ENCODE data around the gene PHACTR2.
"Not testable (repeated sequence)": the region's sequence is repeated elsewhere in the genome, so short reads cannot be mapped to it uniquely, and the experiment has no call there.

PHACTR2 gene

GRCh38 chr6:143842902-143843676 lies 165.3 kb downstream of the PHACTR2 start, which contains the start of gene LTV1:
TSS of gene LTV1 (plus strand) at chr6:143843338. CDS start at chr6:143843478, 140 bp downstream.
- H3K36me3 ChIP-seq (ENCODE audit: control insufficient read depth in 2 of 2, insufficient read depth in 2 of 2, low read length in 2 of 2): peaks cover 25 to 31% of the 10 kb centered on the region in 2 donors
- peak within 1 kb of the TSS; percentile 89 to 97 for H3K9ac ChIP-seq (ENCODE audit: low read depth in 1 of 2, low read length in 2 of 2)
- peak within 1 kb of the TSS; percentile 66 to 87 for H3K27ac ChIP-seq (ENCODE audit: low read depth in 2 of 2, low read length in 2 of 2)
- peaks cover 12 to 15% of the 10 kb centered on the region in 2 donors for H3K4me1 ChIP-seq (ENCODE audit: control insufficient read depth in 2 of 2, insufficient read depth in 2 of 2, low read length in 2 of 2)
- peak within 1 kb of the TSS; percentile 79 to 94 for H3K4me3 ChIP-seq (ENCODE audit: low read length in 2 of 2)
- H3K27me3 ChIP-seq (ENCODE audit: control insufficient read depth in 2 of 2, insufficient read depth in 2 of 2, low read length in 2 of 2): no peaks in the 10 kb centered on the region
- no peaks in the 10 kb centered on the region for H3K9me3 ChIP-seq (ENCODE audit: control insufficient read depth in 2 of 2, low read length in 2 of 2)

GRCh38 chr6:143843677-143843999 lies 165.9 kb downstream of the PHACTR2 start:
- Histone ChIP-seq H3K36me3 (ENCODE audit: control insufficient read depth in 2 of 2, insufficient read depth in 2 of 2, low read length in 2 of 2) (peaks cover 31 to 36% of the 10 kb centered on the region in 2 donors), H3K27me3 (ENCODE audit: control insufficient read depth in 2 of 2, insufficient read depth in 2 of 2, low read length in 2 of 2) (no peaks in the 10 kb centered on the region)

GRCh38 chr6:143844006-143844405 lies 166.2 kb downstream of the PHACTR2 start:
- Histone ChIP-seq H3K4me1 (ENCODE audit: control insufficient read depth in 2 of 2, insufficient read depth in 2 of 2, low read length in 2 of 2) (peaks cover 7 to 10% of the 10 kb centered on the region in 2 donors), H3K4me3 (ENCODE audit: low read length in 2 of 2) (peak overlapping the region; percentile 79 to 94)

More at GRCh38 chr6:143843677-143843999, 165.9 kb downstream of the PHACTR2 start:
- H3K4me3 ChIP-seq (ENCODE audit: low read length in 2 of 2): peak overlapping the region; percentile 79 to 94
- H3K27ac ChIP-seq (ENCODE audit: low read depth in 2 of 2, low read length in 2 of 2): peak overlapping the region; percentile 66 to 87
- H3K9ac ChIP-seq (ENCODE audit: low read depth in 1 of 2, low read length in 2 of 2): peak overlapping the region; percentile 89 to 97
- H3K9me3 ChIP-seq (ENCODE audit: control insufficient read depth in 2 of 2, low read length in 2 of 2): no peaks in the 10 kb centered on the region
- H3K4me1 ChIP-seq (ENCODE audit: control insufficient read depth in 2 of 2, insufficient read depth in 2 of 2, low read length in 2 of 2): peaks cover 9 to 13% of the 10 kb centered on the region in 2 donors

GRCh38 chr6:143845033-143845432 lies 167.3 kb downstream of the PHACTR2 start:
- H3K27ac ChIP-seq (ENCODE audit: low read depth in 2 of 2, low read length in 2 of 2): no peak overlapping the region
- no peaks in the 10 kb centered on the region for H3K9me3 ChIP-seq (ENCODE audit: control insufficient read depth in 2 of 2, low read length in 2 of 2)
- H3K4me3 ChIP-seq (ENCODE audit: low read length in 2 of 2): no peak overlapping the region
- H3K36me3 ChIP-seq (ENCODE audit: control insufficient read depth in 2 of 2, insufficient read depth in 2 of 2, low read length in 2 of 2): peaks cover 44 to 50% of the 10 kb centered on the region in 2 donors
- H3K4me1 ChIP-seq (ENCODE audit: control insufficient read depth in 2 of 2, insufficient read depth in 2 of 2, low read length in 2 of 2): peaks cover 7% of the 10 kb centered on the region in 2 donors
- H3K27me3 ChIP-seq (ENCODE audit: control insufficient read depth in 2 of 2, insufficient read depth in 2 of 2, low read length in 2 of 2): no peaks in the 10 kb centered on the region
- no peak overlapping the region for H3K9ac ChIP-seq (ENCODE audit: low read depth in 1 of 2, low read length in 2 of 2)

More at GRCh38 chr6:143844006-143844405, 166.2 kb downstream of the PHACTR2 start:
- peak overlapping the region; percentile 66 to 87 for H3K27ac ChIP-seq (ENCODE audit: low read depth in 2 of 2, low read length in 2 of 2)
- H3K9me3 ChIP-seq (ENCODE audit: control insufficient read depth in 2 of 2, low read length in 2 of 2): no peaks in the 10 kb centered on the region
- H3K9ac ChIP-seq (ENCODE audit: low read depth in 1 of 2, low read length in 2 of 2): peak overlapping the region; percentile 89 to 97
- no peaks in the 10 kb centered on the region for H3K27me3 ChIP-seq (ENCODE audit: control insufficient read depth in 2 of 2, insufficient read depth in 2 of 2, low read length in 2 of 2)
- H3K36me3 ChIP-seq (ENCODE audit: control insufficient read depth in 2 of 2, insufficient read depth in 2 of 2, low read length in 2 of 2): peaks cover 34 to 39% of the 10 kb centered on the region in 2 donors

- H3K4me3 ChIP-seq (ENCODE audit: low read length in 2 of 2); H3K27me3 ChIP-seq (ENCODE audit: control insufficient read depth in 2 of 2, insufficient read depth in 2 of 2, low read length in 2 of 2); H3K9ac ChIP-seq (ENCODE audit: low read depth in 1 of 2, low read length in 2 of 2); H3K27ac ChIP-seq (ENCODE audit: low read depth in 2 of 2, low read length in 2 of 2); H3K4me1 ChIP-seq (ENCODE audit: control insufficient read depth in 2 of 2, insufficient read depth in 2 of 2, low read length in 2 of 2); H3K9me3 ChIP-seq (ENCODE audit: control insufficient read depth in 2 of 2, low read length in 2 of 2): not testable (repeated sequence)
- peaks cover 49 to 59% of the 10 kb centered on the region in 2 donors for H3K36me3 ChIP-seq (ENCODE audit: control insufficient read depth in 2 of 2, insufficient read depth in 2 of 2, low read length in 2 of 2)
Observed at GRCh38 chr6:143851706-143852105, 173.9 kb downstream of the PHACTR2 start.

- H3K36me3 ChIP-seq (ENCODE audit: control insufficient read depth in 2 of 2, insufficient read depth in 2 of 2, low read length in 2 of 2): peaks cover 50 to 59% of the 10 kb centered on the region in 2 donors
- not testable (repeated sequence) for H3K9ac ChIP-seq (ENCODE audit: low read depth in 1 of 2, low read length in 2 of 2); H3K4me3 ChIP-seq (ENCODE audit: low read length in 2 of 2); H3K4me1 ChIP-seq (ENCODE audit: control insufficient read depth in 2 of 2, insufficient read depth in 2 of 2, low read length in 2 of 2); H3K27ac ChIP-seq (ENCODE audit: low read depth in 2 of 2, low read length in 2 of 2); H3K27me3 ChIP-seq (ENCODE audit: control insufficient read depth in 2 of 2, insufficient read depth in 2 of 2, low read length in 2 of 2); H3K9me3 ChIP-seq (ENCODE audit: control insufficient read depth in 2 of 2, low read length in 2 of 2)
Observed at GRCh38 chr6:143855057-143855456, 177.3 kb downstream of the PHACTR2 start.

GRCh38 chr6:143856762-143857161 lies 179.0 kb downstream of the PHACTR2 start:
- H3K9me3 ChIP-seq (ENCODE audit: control insufficient read depth in 2 of 2, low read length in 2 of 2); H3K27ac ChIP-seq (ENCODE audit: low read depth in 2 of 2, low read length in 2 of 2); H3K9ac ChIP-seq (ENCODE audit: low read depth in 1 of 2, low read length in 2 of 2); H3K4me1 ChIP-seq (ENCODE audit: control insufficient read depth in 2 of 2, insufficient read depth in 2 of 2, low read length in 2 of 2); H3K27me3 ChIP-seq (ENCODE audit: control insufficient read depth in 2 of 2, insufficient read depth in 2 of 2, low read length in 2 of 2); H3K4me3 ChIP-seq (ENCODE audit: low read length in 2 of 2): not testable (repeated sequence)
- peaks cover 41 to 58% of the 10 kb centered on the region in 2 donors for H3K36me3 ChIP-seq (ENCODE audit: control insufficient read depth in 2 of 2, insufficient read depth in 2 of 2, low read length in 2 of 2)

GRCh38 chr6:143857651-143858050 lies 179.9 kb downstream of the PHACTR2 start:
- Histone ChIP-seq H3K36me3 (ENCODE audit: control insufficient read depth in 2 of 2, insufficient read depth in 2 of 2, low read length in 2 of 2) (peaks cover 46 to 57% of the 10 kb centered on the region in 2 donors), H3K9ac (ENCODE audit: low read depth in 1 of 2, low read length in 2 of 2) (no peak overlapping the region), H3K27me3 (ENCODE audit: control insufficient read depth in 2 of 2, insufficient read depth in 2 of 2, low read length in 2 of 2) (no peaks in the 10 kb centered on the region)

GRCh38 chr6:143859891-143860660 lies 182.3 kb downstream of the PHACTR2 start:
- H3K27ac ChIP-seq (ENCODE audit: low read depth in 2 of 2, low read length in 2 of 2): no peak overlapping the region
- H3K4me1 ChIP-seq (ENCODE audit: control insufficient read depth in 2 of 2, insufficient read depth in 2 of 2, low read length in 2 of 2): no peaks in the 10 kb centered on the region
- H3K9ac ChIP-seq (ENCODE audit: low read depth in 1 of 2, low read length in 2 of 2): no peak overlapping the region
- H3K36me3 ChIP-seq (ENCODE audit: control insufficient read depth in 2 of 2, insufficient read depth in 2 of 2, low read length in 2 of 2): peaks cover 63 to 67% of the 10 kb centered on the region in 2 donors
- no peaks in the 10 kb centered on the region for H3K9me3 ChIP-seq (ENCODE audit: control insufficient read depth in 2 of 2, low read length in 2 of 2)
- H3K27me3 ChIP-seq (ENCODE audit: control insufficient read depth in 2 of 2, insufficient read depth in 2 of 2, low read length in 2 of 2): no peaks in the 10 kb centered on the region
- no peak overlapping the region for H3K4me3 ChIP-seq (ENCODE audit: low read length in 2 of 2)

More at GRCh38 chr6:143857651-143858050, 179.9 kb downstream of the PHACTR2 start:
- no peak overlapping the region for H3K27ac ChIP-seq (ENCODE audit: low read depth in 2 of 2, low read length in 2 of 2)
- H3K4me1 ChIP-seq (ENCODE audit: control insufficient read depth in 2 of 2, insufficient read depth in 2 of 2, low read length in 2 of 2): no peaks in the 10 kb centered on the region
- no peaks in the 10 kb centered on the region for H3K9me3 ChIP-seq (ENCODE audit: control insufficient read depth in 2 of 2, low read length in 2 of 2)
- H3K4me3 ChIP-seq (ENCODE audit: low read length in 2 of 2): no peak overlapping the region

- H3K4me1 ChIP-seq (ENCODE audit: control insufficient read depth in 2 of 2, insufficient read depth in 2 of 2, low read length in 2 of 2): no peaks in the 10 kb centered on the region
- peaks cover 37 to 41% of the 10 kb centered on the region in 2 donors for H3K36me3 ChIP-seq (ENCODE audit: control insufficient read depth in 2 of 2, insufficient read depth in 2 of 2, low read length in 2 of 2)
- H3K4me3 ChIP-seq (ENCODE audit: low read length in 2 of 2): no peak overlapping the region
- H3K27me3 ChIP-seq (ENCODE audit: control insufficient read depth in 2 of 2, insufficient read depth in 2 of 2, low read length in 2 of 2): no peaks in the 10 kb centered on the region
- no peak overlapping the region for H3K27ac ChIP-seq (ENCODE audit: low read depth in 2 of 2, low read length in 2 of 2)
- H3K9me3 ChIP-seq (ENCODE audit: control insufficient read depth in 2 of 2, low read length in 2 of 2): no peaks in the 10 kb centered on the region
- H3K9ac ChIP-seq (ENCODE audit: low read depth in 1 of 2, low read length in 2 of 2): no peak overlapping the region
Observed at GRCh38 chr6:143863771-143864170, 186.0 kb downstream of the PHACTR2 start.
